Embryonic facial prominence (tissue), 1 donor: ENCODE data around the gene ITIH6.
"Not testable (repeated sequence)": the region's sequence is repeated elsewhere in the genome, so short reads cannot be mapped to it uniquely, and the experiment has no call there.

ENCODE experiments used
- DNase-seq: peaks from one replicate; pipeline ENCODE4 v3.0.0-alpha.2; 2016; ENCODE audit errors: extremely low spot score

ITIH6 gene

DNA sequence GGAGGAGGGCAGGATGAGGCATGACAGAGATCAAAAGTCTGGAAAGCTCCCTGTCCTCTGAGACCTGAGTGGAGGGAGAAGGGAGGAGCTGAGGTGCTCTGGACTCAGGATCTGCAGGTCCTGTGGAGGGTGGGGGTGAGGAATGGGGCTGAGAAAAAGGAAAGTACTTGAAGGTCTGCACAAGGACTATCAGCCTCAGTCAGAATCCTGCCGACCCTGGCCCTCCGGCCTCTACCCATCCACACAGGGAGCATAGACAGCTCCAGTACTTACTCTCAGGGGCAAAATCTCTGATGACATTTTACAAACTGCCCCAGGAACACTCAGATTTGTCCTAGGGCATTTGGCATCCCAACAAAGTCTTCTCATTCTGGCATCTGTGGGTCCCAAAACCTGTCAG lies 991 bp upstream of the ITIH6 start:
- no peak for DNase-seq

DNA sequence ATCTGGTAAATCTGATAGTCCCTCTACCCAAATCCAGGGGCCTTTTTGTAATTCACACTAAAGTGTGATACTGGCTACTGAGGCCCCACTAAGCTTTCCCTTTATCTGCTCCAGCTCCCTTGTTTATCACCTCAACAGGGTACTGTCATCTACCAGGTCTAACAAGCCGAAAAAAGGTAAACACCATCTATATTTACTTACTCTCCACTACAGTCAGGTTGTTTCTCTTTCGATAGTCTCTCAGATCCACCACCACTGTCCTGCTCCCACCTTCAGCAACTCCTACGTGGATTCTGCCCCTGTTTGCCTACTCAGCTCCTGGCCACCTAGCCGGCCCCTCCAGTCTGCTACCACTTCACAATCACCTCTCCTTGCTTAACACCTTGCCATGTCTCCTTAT lies 3.3 kb downstream of the ITIH6 start:
- no peak for DNase-seq

DNA sequence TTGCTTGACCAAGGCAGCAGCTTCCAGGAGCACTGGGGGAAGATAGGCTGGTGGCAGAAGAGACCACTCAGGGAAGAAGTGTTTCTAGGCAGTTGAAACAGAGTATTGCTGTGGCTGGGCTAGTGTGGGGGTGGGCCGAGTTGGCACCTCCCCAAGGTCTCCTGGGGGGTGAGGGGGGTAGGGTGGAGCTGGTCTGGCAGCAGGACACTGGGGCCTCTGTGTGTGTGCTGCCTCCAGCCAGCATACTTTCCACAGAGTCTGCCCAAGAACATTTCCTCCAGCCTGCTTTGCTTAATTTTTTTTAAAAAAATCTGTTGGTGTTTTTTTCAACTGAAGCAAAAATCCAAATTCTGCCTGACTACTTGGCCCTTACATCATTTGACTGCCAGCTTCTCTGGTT lies 4.0 kb downstream of the ITIH6 start:
- DNase-seq: no peak

DNA sequence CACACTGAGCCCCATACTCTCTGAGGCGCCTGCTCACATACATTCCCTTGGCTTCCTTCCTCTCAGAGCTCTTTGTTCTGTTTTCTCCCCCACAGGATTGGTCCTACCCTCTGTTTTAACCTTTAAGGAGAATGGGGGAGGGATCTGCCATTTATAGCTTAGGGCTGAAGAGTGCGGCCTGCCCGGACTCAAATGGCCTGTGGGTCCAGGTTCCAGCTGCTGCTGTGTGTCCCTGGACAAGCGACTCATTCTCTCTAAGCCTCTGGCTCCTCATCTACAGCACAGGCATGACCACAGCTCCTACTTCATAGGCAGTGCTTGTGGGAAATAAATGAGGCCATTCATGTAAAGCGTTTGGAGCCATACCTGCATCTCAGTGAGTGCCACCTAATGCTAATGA lies 8.7 kb downstream of the ITIH6 start:
- not testable (repeated sequence) for DNase-seq

DNA sequence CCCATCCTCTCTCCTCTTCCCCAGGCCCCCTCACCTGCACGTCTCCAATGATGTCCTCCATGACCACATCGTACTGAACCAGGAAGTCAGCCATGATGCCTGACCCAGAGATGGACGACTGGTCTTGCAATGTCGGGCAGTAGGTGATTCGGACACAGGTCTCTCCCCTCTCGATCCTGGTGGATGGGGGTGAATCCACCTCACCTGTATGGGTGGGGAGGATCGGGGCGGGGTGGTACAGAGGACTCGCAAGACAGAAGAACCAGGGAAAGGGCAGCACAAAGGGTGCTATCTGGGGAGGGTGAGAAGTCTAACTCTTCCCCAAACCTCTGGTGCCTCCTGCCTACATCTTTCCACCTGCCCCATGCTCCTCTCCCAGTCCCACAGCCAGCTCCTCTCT lies 9.6 kb downstream of the ITIH6 start:
- no peak for DNase-seq

DNA sequence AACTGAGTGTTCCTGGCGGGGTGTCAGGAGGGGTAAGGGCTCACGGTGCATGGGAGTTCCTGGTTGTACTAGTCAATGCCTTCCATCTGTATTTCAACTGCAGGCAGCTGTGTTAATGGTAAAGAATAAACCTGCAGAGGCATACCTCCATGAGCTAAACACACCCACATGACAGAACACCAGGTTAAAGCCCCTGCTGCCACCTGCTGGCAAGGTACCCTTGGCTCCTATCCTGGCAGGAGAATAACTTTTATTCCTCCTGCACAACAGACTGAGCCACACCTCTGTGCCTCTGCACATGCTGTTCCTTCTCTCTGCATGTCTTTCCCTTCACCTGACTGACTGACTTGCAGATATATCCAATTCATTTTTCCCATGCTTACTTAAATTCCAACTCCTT lies 11.1 kb downstream of the ITIH6 start:
- no peak for DNase-seq

DNA sequence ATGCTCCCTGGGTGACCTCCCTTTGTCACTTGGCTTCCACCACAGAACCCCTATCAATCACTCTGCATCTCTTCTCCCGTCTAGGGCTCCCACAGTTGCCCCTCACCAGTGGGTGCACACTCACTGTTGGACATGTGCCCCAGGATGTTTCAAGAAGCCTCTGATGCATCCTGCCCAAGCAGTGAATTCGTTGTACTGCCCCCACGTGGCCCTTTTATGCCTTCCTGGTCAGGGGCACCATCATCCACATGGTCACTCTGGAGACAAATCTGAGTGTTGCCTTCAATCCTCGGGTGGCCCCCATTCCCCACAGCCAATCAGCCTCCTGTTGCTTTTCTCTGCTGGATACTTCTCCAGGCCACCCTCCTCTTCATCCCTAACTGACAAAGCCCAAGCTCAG lies 12.2 kb downstream of the ITIH6 start:
- no peak for DNase-seq

DNA sequence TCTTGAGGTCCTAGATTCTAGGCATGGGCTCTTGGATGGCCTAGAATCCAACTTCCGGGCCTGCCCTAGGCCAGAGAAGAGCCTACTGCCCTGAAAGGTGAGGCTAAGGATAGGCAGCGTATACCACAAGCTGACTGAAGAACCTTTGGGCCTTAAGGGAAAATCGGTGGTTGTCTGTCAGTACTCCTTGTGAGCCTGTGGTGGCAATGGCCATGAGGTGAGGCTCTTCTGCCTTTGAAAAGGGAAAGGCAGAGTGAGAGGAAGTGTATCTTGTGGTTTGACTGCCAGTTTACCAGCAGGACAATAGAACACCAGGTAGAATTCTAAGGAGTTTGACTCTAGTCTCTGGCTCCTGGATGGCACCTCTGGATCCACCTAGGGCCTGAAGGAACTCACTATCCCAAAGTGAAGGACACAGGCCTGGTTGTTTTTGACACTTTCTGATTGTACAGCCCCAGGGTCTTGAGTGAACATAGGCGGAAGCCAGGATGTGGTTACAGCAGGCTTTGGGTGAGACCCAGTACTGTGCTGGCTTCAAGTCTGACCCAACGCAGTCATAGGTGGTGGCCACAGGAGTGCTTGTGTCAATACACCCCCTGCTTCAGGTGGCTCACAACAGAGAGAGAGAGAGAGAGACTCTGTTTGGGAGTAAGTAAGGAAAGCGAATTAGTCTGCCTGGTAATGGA lies 20.9 kb downstream of the ITIH6 start:
- no peak for DNase-seq

DNA sequence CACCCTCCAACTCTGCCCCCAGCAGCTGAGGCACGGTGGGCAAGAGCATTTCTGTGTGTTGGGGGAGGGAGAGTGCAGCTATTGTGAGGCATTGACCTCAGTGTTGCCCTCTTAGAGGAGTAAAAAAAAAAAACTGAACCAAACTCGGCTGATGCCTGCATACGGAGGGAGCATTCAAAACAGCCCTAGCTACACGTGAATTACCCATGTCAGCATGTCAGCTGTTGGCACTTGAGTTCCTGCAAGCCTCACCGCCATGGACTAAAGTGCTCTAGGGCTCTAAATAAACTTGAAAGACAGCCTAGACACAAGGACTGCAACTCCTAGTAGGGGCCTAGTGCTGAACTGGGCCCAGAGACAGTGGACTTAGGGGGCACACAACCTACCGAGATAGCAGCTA lies 22.0 kb downstream of the ITIH6 start:
- no peak for DNase-seq

DNA sequence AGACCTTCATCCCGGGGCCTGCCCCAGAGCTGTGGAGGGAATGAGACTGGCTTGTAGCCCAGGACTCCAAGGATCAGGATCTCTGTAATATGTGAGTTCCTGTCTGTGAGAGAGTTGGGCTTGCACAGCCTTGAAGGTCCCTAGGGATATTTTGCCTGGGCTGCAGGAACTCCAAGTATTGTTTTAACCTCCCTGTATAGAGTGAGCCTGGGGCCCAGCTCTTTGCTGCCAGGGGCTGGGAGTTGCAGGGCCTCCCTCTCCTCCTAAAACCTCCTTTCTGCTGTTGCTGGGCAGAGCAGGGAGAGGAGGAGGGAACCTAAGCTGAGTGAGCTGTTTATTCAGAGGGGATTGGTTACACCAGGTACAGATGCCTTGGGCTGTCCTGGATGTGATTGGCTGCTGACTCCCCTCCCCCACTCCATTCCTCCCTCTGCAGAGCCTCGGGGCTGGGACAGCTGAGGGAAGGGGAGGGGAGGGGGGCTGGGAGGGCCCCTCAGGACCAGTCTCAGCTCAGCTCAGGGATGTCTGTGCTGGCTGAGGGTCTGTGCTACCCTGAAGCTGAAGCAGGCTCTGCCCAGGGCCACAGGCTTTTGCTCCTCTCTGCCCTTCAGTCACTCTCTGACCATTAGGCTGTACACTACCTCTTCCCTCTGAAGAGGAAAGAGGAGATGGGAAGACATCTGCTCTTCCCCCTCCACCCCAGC lies 23.5 kb downstream of the ITIH6 start:
- peak; percentile 17 for DNase-seq

DNA sequence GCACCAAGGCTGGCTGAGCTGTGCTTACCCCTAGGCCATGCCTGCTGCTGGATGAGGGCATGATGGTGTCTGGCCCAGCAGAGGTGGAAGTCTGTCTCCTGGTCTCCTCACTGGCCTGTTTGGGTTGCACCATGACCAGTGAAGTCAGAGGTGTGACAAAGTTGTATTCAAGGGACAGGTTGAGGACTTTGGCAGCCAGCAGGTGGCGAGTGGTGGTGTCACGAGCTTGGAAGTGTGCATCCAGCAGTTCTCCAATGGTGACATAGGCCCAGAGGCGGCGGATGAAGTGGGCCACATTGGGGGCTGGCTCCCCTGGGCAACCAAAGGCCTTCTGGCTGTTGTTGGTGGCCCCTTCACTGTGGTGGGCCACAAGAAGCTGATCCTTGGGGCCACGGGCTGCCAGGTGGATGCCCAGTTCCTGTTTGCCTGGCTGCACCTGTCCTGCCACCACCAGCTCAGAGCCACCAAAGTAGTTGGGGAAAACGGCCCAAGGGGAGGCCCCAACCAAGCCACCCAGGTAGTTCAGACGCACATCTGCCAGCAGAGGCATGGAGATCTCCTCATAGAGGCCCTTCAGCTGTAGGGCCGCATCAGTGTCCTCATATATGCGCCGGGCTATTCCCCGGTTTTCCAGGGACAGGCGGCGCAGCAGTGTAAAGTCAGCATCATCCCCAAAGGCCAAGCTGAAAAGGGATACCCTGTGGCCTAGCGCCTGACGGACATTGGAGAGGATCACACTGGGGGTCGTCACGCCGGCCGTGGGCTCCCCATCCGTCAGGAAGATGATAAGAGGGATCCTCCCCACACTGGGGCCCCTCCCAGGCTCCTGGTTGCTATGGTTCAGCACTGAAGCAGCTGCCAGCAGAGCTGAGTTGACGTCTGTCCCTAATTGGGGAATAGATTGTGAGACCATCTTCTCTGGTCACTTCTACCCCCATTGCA lies 39.7 kb downstream of the ITIH6 start:
- no peak for DNase-seq

DNA sequence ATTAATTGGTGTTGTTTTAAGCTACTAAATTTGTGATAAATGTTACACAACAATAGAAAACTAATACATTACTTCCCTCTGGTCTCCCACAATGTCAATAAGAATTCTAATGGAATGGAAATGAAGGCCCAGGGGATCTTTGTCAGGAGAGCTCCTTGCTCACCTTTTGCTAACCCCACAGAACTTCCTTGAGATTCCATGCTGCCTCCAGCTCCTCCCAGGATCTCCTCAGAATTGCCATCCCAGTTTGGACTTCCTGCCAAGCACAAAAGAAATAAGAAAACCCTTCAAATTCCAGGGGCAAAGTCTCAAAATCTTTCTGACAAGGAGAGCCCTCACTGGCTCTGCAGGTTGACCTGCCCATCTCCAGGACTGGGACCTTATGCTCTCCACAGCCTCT lies 43.2 kb downstream of the ITIH6 start:
- no peak for DNase-seq

DNA sequence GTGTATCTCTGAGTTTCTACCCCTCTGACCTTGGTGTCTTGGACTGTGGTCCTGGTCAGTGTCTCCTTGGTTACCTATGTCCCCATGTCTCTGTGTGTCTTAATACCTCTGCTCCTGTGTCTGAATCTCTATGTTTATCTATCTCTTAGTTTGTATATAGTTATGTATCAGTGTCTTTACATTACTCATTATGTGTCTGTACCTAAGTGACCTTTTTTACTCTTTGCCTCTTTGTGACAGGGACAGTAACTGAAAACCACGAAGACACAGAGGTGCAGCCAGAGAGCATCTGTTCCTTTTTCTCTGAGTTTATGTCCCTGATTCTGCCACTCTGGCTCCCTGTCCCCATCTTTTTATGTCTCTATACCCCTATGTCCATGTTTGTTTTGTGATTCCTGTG lies 49.4 kb downstream of the ITIH6 start:
- DNase-seq: no peak

DNA sequence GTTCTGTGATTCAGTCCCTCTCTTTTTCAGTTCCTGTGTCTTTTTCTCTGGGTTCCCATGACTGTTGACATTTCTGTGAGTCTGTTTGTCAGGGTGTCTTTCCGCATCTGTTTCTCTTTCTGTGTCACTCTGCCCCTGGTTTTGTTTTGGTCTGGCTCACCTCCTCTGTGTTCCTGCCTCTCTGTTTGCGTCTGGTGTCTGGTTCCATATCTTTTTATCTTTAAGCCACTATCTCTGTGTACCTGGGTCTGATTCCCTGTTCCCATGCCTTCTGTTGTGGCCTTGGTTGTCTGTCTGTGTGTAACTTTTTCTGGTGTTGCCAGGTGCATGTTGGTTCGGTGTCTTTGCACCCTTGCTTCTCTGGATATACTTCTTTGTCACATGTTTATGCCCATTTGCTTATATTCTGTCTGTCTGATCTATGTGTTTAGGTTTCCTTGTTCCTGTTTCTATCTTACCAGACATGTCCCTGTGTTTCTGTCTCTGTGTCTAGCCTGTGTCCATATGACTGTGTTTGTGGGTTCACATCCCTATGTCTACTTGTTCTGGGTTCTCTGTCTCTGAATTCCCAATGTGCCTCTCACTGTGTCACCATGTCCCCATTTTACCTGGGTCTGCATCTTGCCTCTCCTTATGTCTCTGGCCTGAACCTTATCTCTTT lies 50.2 kb downstream of the ITIH6 start:
- no peak for DNase-seq

DNA sequence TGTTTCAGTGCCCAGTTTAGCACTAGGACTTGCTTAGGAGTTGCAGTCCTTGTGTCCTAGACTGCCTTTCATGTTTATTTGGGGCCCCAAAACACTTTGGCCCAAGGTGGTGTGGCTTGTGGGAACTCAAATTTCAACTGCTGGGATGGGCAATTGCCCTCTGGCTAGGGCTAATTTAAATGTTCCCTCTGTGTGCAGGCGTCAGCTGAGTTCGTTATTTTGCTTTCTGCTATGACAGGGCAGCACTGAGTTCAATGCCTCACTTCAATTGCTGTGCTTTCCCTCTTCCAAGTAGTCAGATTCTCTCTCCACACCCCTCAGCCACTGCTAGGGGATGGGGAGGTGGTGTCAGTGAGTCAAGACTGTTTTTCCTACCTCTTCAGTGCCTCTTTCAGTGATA lies 51.1 kb downstream of the ITIH6 start:
- no peak for DNase-seq

DNA sequence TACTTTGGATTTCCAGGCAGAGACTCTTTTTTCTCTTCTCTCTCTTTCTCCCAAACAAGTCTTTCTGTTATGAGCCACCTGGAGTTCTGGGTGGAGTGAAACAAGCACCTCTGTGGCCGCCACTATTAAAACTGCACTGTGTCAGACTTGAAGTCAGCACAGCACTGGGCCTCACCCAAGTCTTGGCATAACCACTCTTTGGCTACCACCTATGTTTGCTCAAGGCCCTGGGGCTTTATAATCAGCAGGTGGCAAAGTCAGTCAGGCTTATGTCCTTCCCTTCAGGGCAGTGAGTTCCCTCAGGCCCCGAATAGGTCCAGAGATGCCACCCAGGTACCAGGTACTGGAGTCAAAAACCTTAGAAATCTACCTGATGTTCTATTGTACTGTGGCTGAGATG lies 52.4 kb downstream of the ITIH6 start:
- DNase-seq: no peak

DNA sequence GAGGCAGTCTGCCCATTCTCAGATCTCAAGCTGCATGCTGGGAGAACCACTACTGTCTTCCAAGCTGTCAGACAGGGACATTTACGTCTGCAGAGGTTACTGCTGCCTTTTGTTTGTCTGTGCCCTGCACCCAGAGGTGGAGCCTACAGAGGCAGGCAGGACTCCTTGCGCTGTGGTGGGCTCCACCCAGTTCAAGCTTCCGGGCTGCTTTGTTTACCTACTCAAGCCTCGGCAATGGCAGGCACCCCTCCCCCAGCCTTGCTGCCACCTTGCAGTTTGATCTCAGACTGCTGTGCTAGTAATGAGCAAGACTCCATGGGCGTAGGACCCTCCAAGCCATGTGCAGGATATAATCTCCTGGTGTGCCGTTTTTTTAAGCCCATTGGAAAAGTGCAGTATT lies 59.5 kb downstream of the ITIH6 start:
- not testable (repeated sequence) for DNase-seq

DNA sequence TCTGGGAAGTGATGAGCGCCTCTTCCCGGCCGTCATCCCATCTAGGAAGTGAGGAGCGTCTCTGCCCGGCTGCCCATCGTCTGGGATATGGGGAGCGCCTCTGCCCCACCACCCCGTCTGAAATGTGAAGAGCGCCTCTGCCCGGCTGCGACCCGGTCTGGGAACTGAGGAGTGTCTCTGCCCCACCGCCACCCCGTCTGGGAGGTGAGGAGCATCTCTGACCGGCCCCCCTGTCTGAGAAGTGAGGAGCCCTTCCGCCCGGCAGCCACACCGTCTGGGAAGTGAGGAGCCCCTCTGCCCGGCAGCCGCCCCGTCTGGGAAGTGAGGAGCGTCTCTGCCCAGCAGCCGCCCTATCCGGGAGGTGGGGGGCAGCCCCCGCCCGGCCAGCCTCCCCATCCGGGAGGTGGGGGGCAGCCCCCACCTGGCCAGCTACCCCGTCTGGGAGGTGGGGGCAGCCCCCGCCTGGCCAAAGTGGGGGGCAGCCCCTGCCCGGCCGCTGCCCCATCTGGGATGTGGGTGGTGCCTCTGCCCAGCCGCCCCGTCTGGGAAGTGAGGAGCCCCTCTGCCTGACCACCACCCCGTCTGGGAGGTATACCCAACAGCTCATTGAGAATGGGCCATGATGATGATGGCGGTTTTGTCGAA lies 61.6 kb downstream of the ITIH6 start:
- not testable (repeated sequence) for DNase-seq

DNA sequence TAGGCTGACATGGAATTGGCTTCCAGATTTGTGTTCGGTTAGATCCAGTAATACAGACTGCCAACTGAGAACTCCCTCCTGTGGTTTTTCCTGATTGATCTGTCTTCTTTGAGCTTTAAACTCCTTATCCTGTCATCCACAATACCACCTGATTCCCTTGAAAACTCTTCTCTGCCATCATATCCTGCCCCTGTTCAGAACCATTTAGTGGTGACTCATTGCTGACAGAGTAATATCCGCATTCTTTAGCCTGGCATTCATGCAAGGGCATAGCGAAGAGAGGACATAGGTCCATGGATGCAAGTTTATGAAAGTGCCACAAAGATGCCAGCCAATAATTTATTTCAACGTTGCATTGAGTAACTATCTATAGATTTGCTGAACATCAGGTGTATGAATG lies 76.6 kb downstream of the ITIH6 start:
- no peak for DNase-seq

DNA sequence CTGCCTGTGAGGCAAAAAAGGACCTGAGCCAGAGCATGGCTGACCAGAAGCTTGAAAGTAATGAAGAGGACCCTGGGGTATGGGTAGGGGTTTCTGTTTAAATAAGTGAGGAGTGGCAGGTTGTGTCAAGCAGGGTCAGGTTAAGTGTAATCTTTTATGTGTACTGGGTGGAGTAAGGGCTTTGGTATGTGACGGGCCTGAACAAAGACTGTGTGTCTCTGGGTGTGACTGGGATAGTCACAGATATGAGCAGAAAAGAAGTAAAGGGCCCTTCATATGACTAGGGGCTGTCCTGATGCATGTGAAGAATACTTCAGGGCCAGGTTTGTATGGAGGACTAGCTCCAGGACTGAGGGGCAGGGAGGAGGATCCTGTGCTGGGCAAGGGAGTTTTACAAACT lies 82.4 kb downstream of the ITIH6 start:
- no peak for DNase-seq

DNA sequence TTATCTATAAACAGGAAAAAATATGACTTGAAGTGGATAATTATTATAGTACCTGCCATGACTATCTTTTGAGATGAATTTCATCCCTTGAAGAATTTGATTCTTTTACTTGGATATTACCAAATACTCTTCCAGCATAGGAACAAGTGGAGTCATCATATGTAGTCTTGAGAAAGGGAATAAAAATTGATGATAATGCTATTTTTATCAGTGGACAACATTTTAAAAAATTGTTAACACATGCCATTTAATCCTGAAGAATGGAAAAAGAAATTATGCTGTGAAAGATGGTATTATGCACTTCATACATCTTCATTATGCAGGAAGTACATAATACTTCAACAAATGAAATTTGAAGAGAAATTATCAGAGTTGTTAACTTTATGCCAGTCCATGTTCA lies 83.6 kb downstream of the ITIH6 start:
- DNase-seq: no peak

DNA sequence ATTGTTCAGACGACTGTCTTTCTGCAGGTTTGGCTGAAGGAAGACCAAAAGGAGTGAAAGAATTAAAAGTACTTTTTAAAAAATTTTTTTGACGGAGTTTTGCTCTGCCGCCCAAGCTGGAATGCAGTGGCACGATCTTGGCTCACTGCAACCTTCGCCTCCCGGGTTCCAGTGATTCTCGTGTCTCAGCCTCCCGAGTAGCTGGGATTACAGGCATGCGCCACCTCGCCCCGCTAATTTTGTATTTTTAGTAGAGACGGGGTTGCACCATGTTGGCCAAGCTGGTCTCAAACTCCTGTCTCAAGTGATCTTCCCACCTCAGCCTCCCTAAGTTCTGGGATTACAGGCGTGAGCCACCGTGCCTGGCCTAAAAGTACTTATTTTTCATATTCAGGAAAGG lies 86.3 kb downstream of the ITIH6 start:
- no peak for DNase-seq
